Ishikawa (cell line): Measurements from ENCODE around the gene DQX1.

Experiments
- CEBPB ChIP-seq: IDR thresholded peaks from 2 replicates; pipeline ENCODE4 v1.6.1; 2012
- CREB1 ChIP-seq: IDR thresholded peaks from 2 replicates; pipeline ENCODE4 v1.6.1; 2012; ENCODE audit warnings: low read depth
- EGR1 ChIP-seq: IDR thresholded peaks from 2 replicates; pipeline ENCODE4 v1.6.1; 2012
- EP300 ChIP-seq: IDR thresholded peaks from 2 replicates; pipeline ENCODE4 v1.6.1; 2012; ENCODE audit warnings: borderline replicate concordance
- FOXM1 ChIP-seq: IDR thresholded peaks from 2 replicates; pipeline ENCODE4 v1.6.1; 2012; ENCODE audit warnings: low read depth, borderline replicate concordance
- NFIC ChIP-seq: IDR thresholded peaks from 2 replicates; pipeline ENCODE4 v1.6.1; 2012
- RAD21 ChIP-seq: IDR thresholded peaks from 2 replicates; pipeline ENCODE4 v1.6.1; 2012; ENCODE audit warnings: low read depth
- TAF1 ChIP-seq: IDR thresholded peaks from 2 replicates; pipeline ENCODE4 v1.6.1; 2012; ENCODE audit warnings: low read depth, mild to moderate bottlenecking
- TCF12 ChIP-seq: IDR thresholded peaks from 2 replicates; pipeline ENCODE4 v1.6.1; 2012; ENCODE audit warnings: low read depth
- TEAD4 ChIP-seq: IDR thresholded peaks from 2 replicates; pipeline ENCODE4 v1.6.1; 2012
- YY1 ChIP-seq: IDR thresholded peaks from 2 replicates; pipeline ENCODE4 v1.6.1; 2012; ENCODE audit warnings: low read depth
- ZBTB7A ChIP-seq: IDR thresholded peaks from 2 replicates; pipeline ENCODE4 v1.6.1; 2012; ENCODE audit warnings: low read depth
- TF ChIP-seq, protein P1 (sequence below): IDR thresholded peaks from 2 replicates; pipeline ENCODE4 v1.6.1; 2012
- TF ChIP-seq, protein P2 (sequence below): IDR thresholded peaks from 2 replicates; pipeline ENCODE4 v1.6.1; 2012
- TF ChIP-seq, protein P3 (sequence below): IDR thresholded peaks from 2 replicates; pipeline ENCODE4 v1.6.1; 2012; ENCODE audit warnings: low read depth, mild to moderate bottlenecking

The DQX1 gene

DNA sequence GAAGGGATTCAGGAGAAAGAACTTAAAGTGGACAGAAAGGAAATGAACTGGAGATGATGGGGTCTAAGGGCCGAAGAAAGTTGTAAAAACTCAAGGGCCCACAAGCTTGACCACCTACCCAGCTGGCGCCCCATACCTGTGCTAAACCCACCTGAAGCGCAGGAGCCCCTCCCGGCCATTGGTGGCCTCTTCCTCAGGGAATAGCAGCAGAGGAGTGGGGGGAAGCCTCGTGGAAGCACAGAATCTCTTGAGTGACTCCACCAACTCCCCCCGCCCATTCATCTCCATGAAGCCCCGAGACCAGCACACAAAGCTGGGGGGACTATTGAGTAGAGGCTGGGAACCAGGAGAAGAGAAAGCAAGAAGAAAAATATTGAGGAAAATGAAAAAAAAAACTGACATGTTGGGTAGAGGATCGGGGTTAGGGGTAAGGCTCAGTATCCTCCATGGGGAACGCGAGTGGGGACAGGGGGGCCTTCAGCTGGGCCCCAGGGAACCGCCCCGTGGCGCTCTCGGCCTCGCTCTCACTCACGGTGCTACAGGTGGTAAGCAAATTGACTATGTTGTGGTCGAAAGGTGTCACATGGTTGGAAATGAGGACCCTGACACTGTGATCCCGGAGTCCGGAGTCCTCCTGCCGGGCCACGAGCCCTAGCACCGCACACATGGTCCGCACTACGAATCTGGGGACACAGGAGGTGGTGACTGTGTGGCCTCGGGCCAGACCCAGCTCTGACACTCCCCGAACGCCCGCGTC lies 2.7 kb upstream of the DQX1 start:
- TF ChIP-seq TAF1 (no peak), FOXM1 (no peak), TCF12 (no peak), TEAD4 (no peak), RAD21 (no peak), NFIC (no peak), EGR1 (no peak), CREB1 (no peak), ZBTB7A (no peak), CEBPB (no peak), EP300 (no peak), YY1 (no peak)
- TF ChIP-seq, protein P1, sequence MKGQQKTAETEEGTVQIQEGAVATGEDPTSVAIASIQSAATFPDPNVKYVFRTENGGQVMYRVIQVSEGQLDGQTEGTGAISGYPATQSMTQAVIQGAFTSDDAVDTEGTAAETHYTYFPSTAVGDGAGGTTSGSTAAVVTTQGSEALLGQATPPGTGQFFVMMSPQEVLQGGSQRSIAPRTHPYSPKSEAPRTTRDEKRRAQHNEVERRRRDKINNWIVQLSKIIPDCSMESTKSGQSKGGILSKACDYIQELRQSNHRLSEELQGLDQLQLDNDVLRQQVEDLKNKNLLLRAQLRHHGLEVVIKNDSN: no peak
- TF ChIP-seq, protein P2, sequence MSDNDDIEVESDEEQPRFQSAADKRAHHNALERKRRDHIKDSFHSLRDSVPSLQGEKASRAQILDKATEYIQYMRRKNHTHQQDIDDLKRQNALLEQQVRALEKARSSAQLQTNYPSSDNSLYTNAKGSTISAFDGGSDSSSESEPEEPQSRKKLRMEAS: no peak
- TF ChIP-seq, protein P3, sequence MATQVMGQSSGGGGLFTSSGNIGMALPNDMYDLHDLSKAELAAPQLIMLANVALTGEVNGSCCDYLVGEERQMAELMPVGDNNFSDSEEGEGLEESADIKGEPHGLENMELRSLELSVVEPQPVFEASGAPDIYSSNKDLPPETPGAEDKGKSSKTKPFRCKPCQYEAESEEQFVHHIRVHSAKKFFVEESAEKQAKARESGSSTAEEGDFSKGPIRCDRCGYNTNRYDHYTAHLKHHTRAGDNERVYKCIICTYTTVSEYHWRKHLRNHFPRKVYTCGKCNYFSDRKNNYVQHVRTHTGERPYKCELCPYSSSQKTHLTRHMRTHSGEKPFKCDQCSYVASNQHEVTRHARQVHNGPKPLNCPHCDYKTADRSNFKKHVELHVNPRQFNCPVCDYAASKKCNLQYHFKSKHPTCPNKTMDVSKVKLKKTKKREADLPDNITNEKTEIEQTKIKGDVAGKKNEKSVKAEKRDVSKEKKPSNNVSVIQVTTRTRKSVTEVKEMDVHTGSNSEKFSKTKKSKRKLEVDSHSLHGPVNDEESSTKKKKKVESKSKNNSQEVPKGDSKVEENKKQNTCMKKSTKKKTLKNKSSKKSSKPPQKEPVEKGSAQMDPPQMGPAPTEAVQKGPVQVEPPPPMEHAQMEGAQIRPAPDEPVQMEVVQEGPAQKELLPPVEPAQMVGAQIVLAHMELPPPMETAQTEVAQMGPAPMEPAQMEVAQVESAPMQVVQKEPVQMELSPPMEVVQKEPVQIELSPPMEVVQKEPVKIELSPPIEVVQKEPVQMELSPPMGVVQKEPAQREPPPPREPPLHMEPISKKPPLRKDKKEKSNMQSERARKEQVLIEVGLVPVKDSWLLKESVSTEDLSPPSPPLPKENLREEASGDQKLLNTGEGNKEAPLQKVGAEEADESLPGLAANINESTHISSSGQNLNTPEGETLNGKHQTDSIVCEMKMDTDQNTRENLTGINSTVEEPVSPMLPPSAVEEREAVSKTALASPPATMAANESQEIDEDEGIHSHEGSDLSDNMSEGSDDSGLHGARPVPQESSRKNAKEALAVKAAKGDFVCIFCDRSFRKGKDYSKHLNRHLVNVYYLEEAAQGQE: no peak

DNA sequence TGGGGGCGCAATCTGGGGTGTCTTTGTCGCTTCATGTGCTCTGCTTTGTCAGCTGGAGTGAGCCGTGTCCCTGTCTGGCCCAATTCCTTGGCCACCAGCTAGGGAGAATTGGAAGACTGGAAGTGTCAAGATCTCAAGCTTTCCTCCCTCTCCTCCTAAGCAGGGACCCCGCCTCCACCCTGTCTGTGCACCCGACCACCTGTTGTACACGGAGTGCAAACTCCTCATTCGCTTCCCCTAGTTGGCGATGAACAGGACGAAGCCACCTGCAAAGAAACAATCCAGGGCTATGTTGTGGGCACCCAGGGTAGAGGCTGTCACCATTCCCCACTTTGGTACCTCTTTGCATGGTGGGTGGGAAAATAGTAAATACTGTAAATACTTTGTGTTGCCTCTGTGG lies 1.7 kb upstream of the DQX1 start:
- TF ChIP-seq NFIC (no peak), CREB1 (no peak), RAD21 (no peak), FOXM1 (no peak), TAF1 (no peak), TEAD4 (no peak), ZBTB7A (no peak), EGR1 (no peak), YY1 (no peak), TCF12 (no peak), EP300 (no peak)
- TF ChIP-seq, protein P3: no peak
- TF ChIP-seq, protein P1: no peak

DNA sequence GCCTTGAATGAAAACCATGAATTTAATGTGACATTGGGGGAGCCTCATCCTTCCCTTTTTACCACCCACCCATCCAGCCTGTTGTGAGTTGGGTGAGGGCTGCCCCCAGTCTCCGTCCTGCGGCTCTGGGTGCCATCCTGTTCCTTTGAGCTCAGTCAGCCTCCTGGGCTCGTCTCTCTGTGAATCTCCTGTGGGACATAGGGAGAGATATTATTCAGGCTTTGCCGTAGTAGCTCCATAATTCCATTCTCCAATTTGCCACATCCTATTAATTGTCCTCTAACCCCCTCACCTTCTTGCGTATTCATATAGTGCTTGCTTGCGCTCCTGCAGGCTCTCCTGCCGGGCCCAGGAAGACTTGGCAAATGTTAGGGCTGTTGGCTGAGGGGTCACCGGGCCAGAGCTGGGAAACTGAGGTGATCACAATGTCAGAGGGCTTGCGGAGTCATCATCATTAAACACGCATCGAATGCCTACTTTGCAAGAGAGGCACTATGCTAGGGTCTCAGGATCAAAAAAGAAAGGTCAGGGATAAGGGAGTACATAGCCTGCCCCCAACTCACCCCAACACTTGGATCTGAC lies 709 bp upstream of the DQX1 start:
- no peak for TF ChIP-seq TCF12
- no peak for TF ChIP-seq CEBPB
- no peak for TF ChIP-seq YY1
- TF ChIP-seq, protein P3: no peak
- no peak for TF ChIP-seq CREB1
- TF ChIP-seq EP300: no peak
- TF ChIP-seq ZBTB7A: no peak
- no peak for TF ChIP-seq RAD21
- no peak for TF ChIP-seq EGR1
- TF ChIP-seq NFIC: no peak
- no peak for TF ChIP-seq TEAD4
- TF ChIP-seq, protein P1: no peak
- no peak for TF ChIP-seq FOXM1
- TF ChIP-seq TAF1: no peak
- TF ChIP-seq, protein P2: no peak
